HEK293 (cell line): Measurements from ENCODE around the gene DYNC2I2.

ENCODE experiments used
- CTCF ChIP-seq: fragments of 450-650 bp; formaldehyde crosslinking; IDR thresholded peaks from 2 replicates; pipeline ENCODE4 v1.5.1; 2016; ENCODE audit warnings: missing biosample characterization, missing genetic modification characterization
- HOXA7 ChIP-seq: sonication (generic); formaldehyde crosslinking; IDR thresholded peaks from 2 replicates; pipeline ENCODE4 v1.8.1; 2022; ENCODE audit warnings: missing genetic modification reagents, borderline replicate concordance
- TRIM28 ChIP-seq: IDR thresholded peaks from 2 replicates; pipeline ENCODE4 v1.6.1; 2011; ENCODE audit warnings: low read length, control low read depth, borderline replicate concordance
- ZFP41 ChIP-seq: fragments of 450-650 bp; formaldehyde crosslinking; IDR thresholded peaks from 2 replicates; pipeline ENCODE4 v1.5.1; 2016; ENCODE audit warnings: missing biosample characterization, missing genetic modification characterization, borderline replicate concordance
- ZNF24 ChIP-seq: fragments of 450-650 bp; formaldehyde crosslinking; IDR thresholded peaks from 2 replicates; pipeline ENCODE4 v1.5.1; 2016; ENCODE audit warnings: missing biosample characterization, missing genetic modification characterization
- ZNF274 ChIP-seq, 2 experiments: fragments of 200-500 bp in 1 of 2; fragments of 450-650 bp in 1 of 2; sonication (Bioruptor generic) in 1 of 2; formaldehyde crosslinking in 1 of 2; IDR thresholded peaks; 2 replicates each; pipeline versions ENCODE4 v1.5.1 to v1.6.1; 2014 to 2016; ENCODE audit warnings: borderline replicate concordance in 1 of 2, inconsistent platforms in 1 of 2, low read length in 1 of 2, missing biosample characterization in 1 of 2, missing genetic modification characterization in 1 of 2
- ZNF292 ChIP-seq: fragments of 450-650 bp; formaldehyde crosslinking; IDR thresholded peaks from 2 replicates; pipeline ENCODE4 v1.5.1; 2016; ENCODE audit warnings: low read depth, missing biosample characterization, missing genetic modification characterization, borderline replicate concordance
- ZNF398 ChIP-seq: fragments of 450-650 bp; formaldehyde crosslinking; IDR thresholded peaks from 2 replicates; pipeline ENCODE4 v1.5.1; 2017; ENCODE audit warnings: missing biosample characterization, missing genetic modification characterization
- ZNF558 ChIP-seq: fragments of 450-650 bp; formaldehyde crosslinking; IDR thresholded peaks from 2 replicates; pipeline ENCODE4 v1.5.1; 2016; ENCODE audit warnings: missing biosample characterization, missing genetic modification characterization

DNA sequence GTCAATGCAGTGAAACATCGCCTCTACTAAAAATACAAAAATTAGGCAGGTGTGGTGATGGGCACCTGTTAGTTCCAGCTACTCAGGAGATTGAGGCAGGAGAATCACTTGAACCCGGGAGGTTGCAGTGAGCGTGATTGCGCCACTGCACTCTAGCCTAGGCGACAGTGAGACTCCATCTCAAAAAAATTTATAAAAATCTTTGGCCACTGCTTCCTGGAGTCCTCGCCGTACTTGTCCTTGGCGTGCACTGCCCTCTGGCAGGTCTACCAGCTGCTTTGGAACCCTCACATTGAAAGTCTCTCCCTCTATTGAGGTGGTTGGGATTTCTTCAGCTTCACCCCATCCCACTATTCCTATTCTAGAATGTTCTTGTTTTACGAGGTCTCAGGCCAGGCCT, 25.0 kb downstream of the DYNC2I2 start:
- TF ChIP-seq HOXA7 (CRISPR knock-in tag) (no peak), CTCF (no peak), ZNF274 (IDR thresholded peaks at IDR 0.05; ENCODE audit: low read length) (no peak), ZNF274 (tag by site-specific recombination; IDR thresholded peaks at IDR 0.05; ENCODE audit: borderline replicate concordance) (no peak), ZFP41 (tag by site-specific recombination) (no peak), ZNF558 (tag by site-specific recombination) (no peak), ZNF24 (tag by site-specific recombination) (no peak), ZNF398 (tag by site-specific recombination) (no peak), ZNF292 (tag by site-specific recombination) (no peak), TRIM28 (no peak)
